ENCODE data around the gene ADARB2. TPM values are rescaled to one million over a fixed set of nuclear protein-coding genes. Genes with fewer than 3 reads are reported as not detected.

ADARB2 gene
- total and polyA plus RNA-seq, 4 donors = 0.55 to 0.70 (median 0.59) TPM; not detected in 1

DNA sequence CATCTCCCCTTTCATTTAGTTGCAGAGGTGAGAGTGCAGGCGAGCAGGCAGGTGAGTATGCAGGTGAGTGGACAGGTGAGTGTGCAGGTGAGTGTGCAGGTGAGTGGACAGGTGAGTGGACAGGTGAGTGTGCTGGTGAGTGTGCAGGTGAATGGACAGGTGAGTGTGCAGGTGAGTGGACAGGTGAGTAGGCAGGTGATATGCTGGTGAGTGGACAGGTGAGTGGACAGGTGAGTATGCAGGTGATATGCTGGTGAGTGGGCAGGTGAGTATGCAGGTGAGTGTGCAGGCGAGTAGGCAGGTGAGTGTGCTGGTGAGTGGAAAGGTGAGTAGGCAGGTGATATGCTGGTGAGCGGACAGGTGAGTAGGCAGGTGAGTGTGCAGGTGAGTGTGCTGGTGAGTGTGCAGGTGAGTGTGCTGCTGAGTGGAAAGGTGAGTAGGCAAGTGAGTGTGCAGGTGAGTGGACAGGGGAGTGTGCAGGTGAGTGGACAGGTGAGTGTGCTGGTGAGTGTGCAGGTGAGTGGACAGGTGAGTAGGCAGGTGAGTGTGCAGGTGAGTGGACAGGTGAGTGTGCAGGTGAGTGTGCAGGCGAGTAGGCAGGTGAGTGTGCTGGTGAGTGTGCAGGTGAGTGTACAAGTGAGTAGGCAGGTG is 165.6 kb downstream of the ADARB2 start:
- no peak for DNase-seq (ENCODE audit: low spot score)
- WGBS = 82% methylated on average over 4 of the region's 4 CpGs
- Histone ChIP-seq H3K9me3 (ENCODE audit: control insufficient read depth in 4 of 4, low read length in 3 of 4) (no peaks in the 10 kb centered on the region), H3K27me3 (ENCODE audit: control insufficient read depth in 4 of 4, insufficient read depth in 4 of 4, low read length in 3 of 4) (no peaks in the 10 kb centered on the region), H3K4me3 (ENCODE audit: low read depth in 1 of 3, low read length in 3 of 3) (no peak overlapping the region), H3K4me1 (ENCODE audit: control insufficient read depth in 4 of 4, insufficient read depth in 4 of 4, low read length in 3 of 4) (no peaks in the 10 kb centered on the region), H3K9ac (ENCODE audit: low read depth in 1 of 2, low read length in 2 of 2) (no peak overlapping the region), H3K27ac (ENCODE audit: low read depth in 1 of 2, low read length in 2 of 2) (no peak overlapping the region), H3K36me3 (ENCODE audit: control insufficient read depth in 4 of 4, insufficient read depth in 3 of 4, low read depth in 1 of 4, low read length in 3 of 4) (no peaks in the 10 kb centered on the region)
- TF ChIP-seq FOXA1 (IDR thresholded peaks at IDR 0.05) (no peak), TAF1 (conservative IDR thresholded peaks at IDR 0.05) (no peak), HNF4A (conservative IDR thresholded peaks at IDR 0.05) (no peak)
- TF ChIP-seq, protein P1, sequence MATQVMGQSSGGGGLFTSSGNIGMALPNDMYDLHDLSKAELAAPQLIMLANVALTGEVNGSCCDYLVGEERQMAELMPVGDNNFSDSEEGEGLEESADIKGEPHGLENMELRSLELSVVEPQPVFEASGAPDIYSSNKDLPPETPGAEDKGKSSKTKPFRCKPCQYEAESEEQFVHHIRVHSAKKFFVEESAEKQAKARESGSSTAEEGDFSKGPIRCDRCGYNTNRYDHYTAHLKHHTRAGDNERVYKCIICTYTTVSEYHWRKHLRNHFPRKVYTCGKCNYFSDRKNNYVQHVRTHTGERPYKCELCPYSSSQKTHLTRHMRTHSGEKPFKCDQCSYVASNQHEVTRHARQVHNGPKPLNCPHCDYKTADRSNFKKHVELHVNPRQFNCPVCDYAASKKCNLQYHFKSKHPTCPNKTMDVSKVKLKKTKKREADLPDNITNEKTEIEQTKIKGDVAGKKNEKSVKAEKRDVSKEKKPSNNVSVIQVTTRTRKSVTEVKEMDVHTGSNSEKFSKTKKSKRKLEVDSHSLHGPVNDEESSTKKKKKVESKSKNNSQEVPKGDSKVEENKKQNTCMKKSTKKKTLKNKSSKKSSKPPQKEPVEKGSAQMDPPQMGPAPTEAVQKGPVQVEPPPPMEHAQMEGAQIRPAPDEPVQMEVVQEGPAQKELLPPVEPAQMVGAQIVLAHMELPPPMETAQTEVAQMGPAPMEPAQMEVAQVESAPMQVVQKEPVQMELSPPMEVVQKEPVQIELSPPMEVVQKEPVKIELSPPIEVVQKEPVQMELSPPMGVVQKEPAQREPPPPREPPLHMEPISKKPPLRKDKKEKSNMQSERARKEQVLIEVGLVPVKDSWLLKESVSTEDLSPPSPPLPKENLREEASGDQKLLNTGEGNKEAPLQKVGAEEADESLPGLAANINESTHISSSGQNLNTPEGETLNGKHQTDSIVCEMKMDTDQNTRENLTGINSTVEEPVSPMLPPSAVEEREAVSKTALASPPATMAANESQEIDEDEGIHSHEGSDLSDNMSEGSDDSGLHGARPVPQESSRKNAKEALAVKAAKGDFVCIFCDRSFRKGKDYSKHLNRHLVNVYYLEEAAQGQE (IDR thresholded peaks at IDR 0.05) = no peak

DNA sequence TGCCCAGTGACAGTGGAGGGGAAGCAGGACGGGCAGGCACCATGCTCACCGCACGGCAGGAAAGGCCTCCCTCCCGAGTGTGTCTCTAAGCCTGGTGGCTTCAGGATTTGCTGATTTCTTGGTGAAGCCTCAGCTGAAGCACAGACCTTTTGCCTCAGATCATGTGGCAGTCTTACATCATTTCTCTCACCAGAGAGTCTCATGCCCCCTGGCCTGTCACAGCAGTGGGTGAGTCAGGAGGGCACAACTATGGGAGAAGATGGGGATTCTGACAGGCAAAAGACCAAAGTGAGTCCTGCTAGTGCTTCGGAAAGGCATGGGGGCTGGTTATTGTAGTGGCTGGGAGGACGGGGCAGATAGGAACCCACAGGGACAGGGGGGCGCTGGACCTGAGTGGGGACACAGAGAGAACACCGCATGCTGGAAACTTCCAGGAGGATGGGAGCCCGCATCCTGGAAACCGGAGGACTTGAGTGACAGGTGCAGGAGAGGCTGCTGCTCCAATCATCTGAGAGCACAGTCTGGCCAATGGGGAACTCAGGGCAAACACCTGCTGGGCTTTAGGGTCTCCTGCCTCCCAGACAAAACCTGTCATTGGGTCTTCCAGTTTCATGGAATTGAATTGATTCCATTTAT is 166.8 kb downstream of the ADARB2 start:
- H3K9ac ChIP-seq (ENCODE audit: low read depth in 1 of 2, low read length in 2 of 2) = no peak overlapping the region
- no peaks in the 10 kb centered on the region for H3K36me3 ChIP-seq (ENCODE audit: control insufficient read depth in 4 of 4, insufficient read depth in 3 of 4, low read depth in 1 of 4, low read length in 3 of 4)
- no peaks in the 10 kb centered on the region for H3K4me1 ChIP-seq (ENCODE audit: control insufficient read depth in 4 of 4, insufficient read depth in 4 of 4, low read length in 3 of 4)
- no peaks in the 10 kb centered on the region for H3K27me3 ChIP-seq (ENCODE audit: control insufficient read depth in 4 of 4, insufficient read depth in 4 of 4, low read length in 3 of 4)
- H3K27ac ChIP-seq (ENCODE audit: low read depth in 1 of 2, low read length in 2 of 2) = no peak overlapping the region
- H3K4me3 ChIP-seq (ENCODE audit: low read depth in 1 of 3, low read length in 3 of 3) = no peak overlapping the region
- DNase-seq (ENCODE audit: low spot score) = no peak
- TF ChIP-seq, protein P2, sequence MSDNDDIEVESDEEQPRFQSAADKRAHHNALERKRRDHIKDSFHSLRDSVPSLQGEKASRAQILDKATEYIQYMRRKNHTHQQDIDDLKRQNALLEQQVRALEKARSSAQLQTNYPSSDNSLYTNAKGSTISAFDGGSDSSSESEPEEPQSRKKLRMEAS (IDR thresholded peaks at IDR 0.05) = no peak
- no peak for TF ChIP-seq RAD21 (IDR thresholded peaks at IDR 0.05)
- TF ChIP-seq JUND (IDR thresholded peaks at IDR 0.05) = no peak
- TF ChIP-seq HNF4G (IDR thresholded peaks at IDR 0.05) = no peak
- no peak for TF ChIP-seq FOXA1 (IDR thresholded peaks at IDR 0.05)
- no peak for TF ChIP-seq NR2F2 (IDR thresholded peaks at IDR 0.05)
- TF ChIP-seq RXRA (IDR thresholded peaks at IDR 0.05) = no peak
- 66% methylated on average over 10 of the region's 10 CpGs for WGBS
- no peaks in the 10 kb centered on the region for H3K9me3 ChIP-seq (ENCODE audit: control insufficient read depth in 4 of 4, low read length in 3 of 4)

DNA sequence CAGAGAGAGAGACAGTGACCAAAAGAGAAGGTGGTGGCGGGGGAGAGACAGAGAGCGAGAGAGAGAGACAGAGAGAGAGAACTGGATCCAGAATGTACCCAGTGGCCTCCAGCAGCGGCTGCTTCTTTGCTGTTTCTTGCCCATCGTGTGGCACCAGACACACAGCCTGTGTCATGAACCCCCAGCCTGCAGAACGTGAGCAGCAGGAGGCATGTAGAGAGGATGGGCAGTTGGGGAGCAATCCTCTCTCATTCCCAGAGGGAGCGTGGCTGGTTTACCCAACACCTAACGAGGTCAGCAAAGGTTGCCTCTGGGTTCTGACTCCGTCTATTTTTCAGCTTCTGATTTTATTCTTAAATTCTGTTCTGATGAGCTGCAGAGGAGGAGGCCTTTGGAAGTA is 168.1 kb downstream of the ADARB2 start:
- Histone ChIP-seq H3K4me3 (ENCODE audit: low read depth in 1 of 3, low read length in 3 of 3) (no peak overlapping the region), H3K9me3 (ENCODE audit: control insufficient read depth in 4 of 4, low read length in 3 of 4) (no peaks in the 10 kb centered on the region), H3K36me3 (ENCODE audit: control insufficient read depth in 4 of 4, insufficient read depth in 3 of 4, low read depth in 1 of 4, low read length in 3 of 4) (no peaks in the 10 kb centered on the region), H3K9ac (ENCODE audit: low read depth in 1 of 2, low read length in 2 of 2) (no peak overlapping the region), H3K4me1 (ENCODE audit: control insufficient read depth in 4 of 4, insufficient read depth in 4 of 4, low read length in 3 of 4) (no peaks in the 10 kb centered on the region), H3K27ac (ENCODE audit: low read depth in 1 of 2, low read length in 2 of 2) (no peak overlapping the region), H3K27me3 (ENCODE audit: control insufficient read depth in 4 of 4, insufficient read depth in 4 of 4, low read length in 3 of 4) (no peaks in the 10 kb centered on the region)
- TF ChIP-seq HNF4A (conservative IDR thresholded peaks at IDR 0.05) (no peak), FOXA2 (IDR thresholded peaks at IDR 0.05) (no peak), NR2F2 (IDR thresholded peaks at IDR 0.05) (no peak), TAF1 (conservative IDR thresholded peaks at IDR 0.05) (no peak), RXRA (IDR thresholded peaks at IDR 0.05) (no peak), SP1 (IDR thresholded peaks at IDR 0.05) (no peak), GABPA (IDR thresholded peaks at IDR 0.05 in 1 of 2, conservative IDR thresholded peaks at IDR 0.05 in 1 of 2) (no peak), YY1 (IDR thresholded peaks at IDR 0.05) (no peak), EGR1 (IDR thresholded peaks at IDR 0.05; ENCODE audit: low read depth in 2 of 2) (no peak), RAD21 (IDR thresholded peaks at IDR 0.05) (no peak), JUND (IDR thresholded peaks at IDR 0.05) (no peak), HNF4G (IDR thresholded peaks at IDR 0.05) (no peak)
- TF ChIP-seq, protein P3, sequence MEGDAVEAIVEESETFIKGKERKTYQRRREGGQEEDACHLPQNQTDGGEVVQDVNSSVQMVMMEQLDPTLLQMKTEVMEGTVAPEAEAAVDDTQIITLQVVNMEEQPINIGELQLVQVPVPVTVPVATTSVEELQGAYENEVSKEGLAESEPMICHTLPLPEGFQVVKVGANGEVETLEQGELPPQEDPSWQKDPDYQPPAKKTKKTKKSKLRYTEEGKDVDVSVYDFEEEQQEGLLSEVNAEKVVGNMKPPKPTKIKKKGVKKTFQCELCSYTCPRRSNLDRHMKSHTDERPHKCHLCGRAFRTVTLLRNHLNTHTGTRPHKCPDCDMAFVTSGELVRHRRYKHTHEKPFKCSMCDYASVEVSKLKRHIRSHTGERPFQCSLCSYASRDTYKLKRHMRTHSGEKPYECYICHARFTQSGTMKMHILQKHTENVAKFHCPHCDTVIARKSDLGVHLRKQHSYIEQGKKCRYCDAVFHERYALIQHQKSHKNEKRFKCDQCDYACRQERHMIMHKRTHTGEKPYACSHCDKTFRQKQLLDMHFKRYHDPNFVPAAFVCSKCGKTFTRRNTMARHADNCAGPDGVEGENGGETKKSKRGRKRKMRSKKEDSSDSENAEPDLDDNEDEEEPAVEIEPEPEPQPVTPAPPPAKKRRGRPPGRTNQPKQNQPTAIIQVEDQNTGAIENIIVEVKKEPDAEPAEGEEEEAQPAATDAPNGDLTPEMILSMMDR (IDR thresholded peaks at IDR 0.05; ENCODE audit: low read depth, low read length, missing input control) = no peak
- TF ChIP-seq, protein P4, sequence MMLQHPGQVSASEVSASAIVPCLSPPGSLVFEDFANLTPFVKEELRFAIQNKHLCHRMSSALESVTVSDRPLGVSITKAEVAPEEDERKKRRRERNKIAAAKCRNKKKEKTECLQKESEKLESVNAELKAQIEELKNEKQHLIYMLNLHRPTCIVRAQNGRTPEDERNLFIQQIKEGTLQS (IDR thresholded peaks at IDR 0.05) = no peak
- TF ChIP-seq, protein P2 (IDR thresholded peaks at IDR 0.05) = no peak
- WGBS = 74% methylated on average over 8 of the region's 8 CpGs
- no peak for DNase-seq (ENCODE audit: low spot score)
